SK-N-SH (cell line): ENCODE data around the gene SP110.

ENCODE experiments used
- NFIC ChIP-seq: IDR thresholded peaks from 2 replicates; pipeline ENCODE4 v1.4.0; 2012; ENCODE audit warnings: borderline replicate concordance
- YY1 ChIP-seq: IDR thresholded peaks from 2 replicates; pipeline ENCODE4 v1.4.0; 2012; ENCODE audit warnings: low read depth, mild to moderate bottlenecking
- TF ChIP-seq, protein P1 (sequence below): fragments of 200-600 bp; sonication (generic); IDR thresholded peaks from 2 replicates; pipeline ENCODE4 v1.6.1; 2017; ENCODE audit warnings: antibody characterized with exemption, mild to moderate bottlenecking, moderate library complexity

DNA sequence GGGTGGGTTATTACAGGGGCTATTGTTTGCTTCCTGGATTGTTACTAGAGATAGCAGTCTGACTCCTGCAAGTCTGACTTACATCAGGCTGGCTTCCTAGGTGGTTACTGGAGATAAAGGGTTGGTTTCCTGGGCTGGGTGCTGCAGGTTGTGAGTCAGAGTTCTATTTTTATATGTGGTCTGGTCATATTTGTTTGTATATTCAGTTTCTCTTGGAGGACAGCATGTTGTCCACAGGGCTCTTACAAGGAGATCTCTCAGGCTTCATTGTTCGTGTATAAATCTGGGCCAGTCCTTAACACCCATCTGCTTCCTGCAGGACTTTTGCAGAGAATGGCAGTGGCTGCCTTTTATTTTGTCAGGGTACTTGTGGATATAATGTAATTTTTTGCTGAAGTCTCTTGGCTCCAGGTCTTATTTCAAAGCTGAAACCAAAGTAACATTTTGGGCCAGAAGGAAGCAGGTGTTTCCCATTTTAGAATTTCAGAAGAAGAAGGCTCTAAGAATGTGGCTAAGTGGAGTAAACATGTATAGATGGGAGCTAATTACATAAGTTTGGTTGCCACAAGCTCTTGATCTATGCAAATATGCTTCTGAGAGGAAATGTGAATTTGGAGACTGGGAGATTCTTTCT lies 85.2 kb downstream of the SP110 start:
- TF ChIP-seq, protein P1, sequence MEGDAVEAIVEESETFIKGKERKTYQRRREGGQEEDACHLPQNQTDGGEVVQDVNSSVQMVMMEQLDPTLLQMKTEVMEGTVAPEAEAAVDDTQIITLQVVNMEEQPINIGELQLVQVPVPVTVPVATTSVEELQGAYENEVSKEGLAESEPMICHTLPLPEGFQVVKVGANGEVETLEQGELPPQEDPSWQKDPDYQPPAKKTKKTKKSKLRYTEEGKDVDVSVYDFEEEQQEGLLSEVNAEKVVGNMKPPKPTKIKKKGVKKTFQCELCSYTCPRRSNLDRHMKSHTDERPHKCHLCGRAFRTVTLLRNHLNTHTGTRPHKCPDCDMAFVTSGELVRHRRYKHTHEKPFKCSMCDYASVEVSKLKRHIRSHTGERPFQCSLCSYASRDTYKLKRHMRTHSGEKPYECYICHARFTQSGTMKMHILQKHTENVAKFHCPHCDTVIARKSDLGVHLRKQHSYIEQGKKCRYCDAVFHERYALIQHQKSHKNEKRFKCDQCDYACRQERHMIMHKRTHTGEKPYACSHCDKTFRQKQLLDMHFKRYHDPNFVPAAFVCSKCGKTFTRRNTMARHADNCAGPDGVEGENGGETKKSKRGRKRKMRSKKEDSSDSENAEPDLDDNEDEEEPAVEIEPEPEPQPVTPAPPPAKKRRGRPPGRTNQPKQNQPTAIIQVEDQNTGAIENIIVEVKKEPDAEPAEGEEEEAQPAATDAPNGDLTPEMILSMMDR: no peak
- TF ChIP-seq NFIC (no peak), YY1 (no peak)
